K562 (cell line): ENCODE data around the gene TAL1. TPM values are rescaled to one million over a fixed set of nuclear protein-coding genes. Genes with fewer than 3 reads are reported as not detected.

Experiments used
- ELF4 ChIP-seq: fragments of 450-650 bp; formaldehyde crosslinking; IDR thresholded peaks from 2 replicates; pipeline ENCODE4 v1.4.0; 2022; ENCODE audit warnings: missing genetic modification characterization
- ETS2 ChIP-seq: IDR thresholded peaks from 2 replicates; pipeline ENCODE4 v1.6.1; 2016; ENCODE audit warnings: borderline replicate concordance, missing genetic modification characterization, mild to moderate bottlenecking, moderate library complexity, missing compliant biosample characterization; ENCODE audit not compliant: poor library complexity, severe bottlenecking
- GABPA ChIP-seq: fragments of 200-800 bp; sonication (Bioruptor generic); conservative IDR thresholded peaks from 2 replicates; pipeline ENCODE4 v1.6.1; 2016; ENCODE audit warnings: low read depth, missing genetic modification characterization, missing compliant biosample characterization
- GABPB1 ChIP-seq: sonication (generic); formaldehyde crosslinking; IDR thresholded peaks from 2 replicates; pipeline ENCODE4 v1.8.0; 2022; ENCODE audit warnings: mild to moderate bottlenecking, missing genetic modification reagents
- GATAD2A ChIP-seq: fragments of 450-650 bp; IDR thresholded peaks from 2 replicates; pipeline ENCODE4 v1.6.1; 2017
- GTF2E2 ChIP-seq: fragments of 200-800 bp; sonication (Bioruptor generic); IDR thresholded peaks from 2 replicates; pipeline ENCODE4 v1.6.1; 2016; ENCODE audit warnings: missing genetic modification characterization, missing compliant biosample characterization
- JUN ChIP-seq, 2 experiments: sonication (generic) in 1 of 2; formaldehyde crosslinking in 1 of 2; IDR thresholded peaks; 2 replicates each; pipeline versions ENCODE4 v1.6.1 to v1.8.0; 2012 to 2022; ENCODE audit warnings: borderline replicate concordance in 2 of 2, mild to moderate bottlenecking in 2 of 2, improper control_type of control experiment in 1 of 2, low read depth in 1 of 2, low read length in 1 of 2, missing genetic modification reagents in 1 of 2
- KLF13 ChIP-seq: fragments of 450-650 bp; IDR thresholded peaks from 2 replicates; pipeline ENCODE4 v1.6.1; 2016; ENCODE audit warnings: missing genetic modification characterization, low read depth, mild to moderate bottlenecking, missing compliant biosample characterization, moderate library complexity, borderline replicate concordance
- MECOM ChIP-seq: fragments of 250-450 bp; sonication (Bioruptor Pico); IDR thresholded peaks from 2 replicates; pipeline ENCODE4 v1.8.0; 2022; ENCODE audit warnings: inconsistent platforms
- NCOA4 ChIP-seq: fragments of 450-650 bp; IDR thresholded peaks from 2 replicates; pipeline ENCODE4 v1.6.1; 2018; ENCODE audit warnings: mild to moderate bottlenecking; ENCODE audit not compliant: partially characterized antibody
- RHOXF2B ChIP-seq: fragments of 250-450 bp; sonication (Bioruptor Pico); conservative IDR thresholded peaks from 2 replicates; pipeline ENCODE4 v1.5.1; 2021
- SMAD3 ChIP-seq: fragments of 450-650 bp; formaldehyde crosslinking; conservative IDR thresholded peaks from 2 replicates; pipeline ENCODE4 v1.4.0; 2020; ENCODE audit warnings: mild to moderate bottlenecking
- TCFL5 ChIP-seq: fragments of 250-450 bp; sonication (Bioruptor Pico); conservative IDR thresholded peaks from 2 replicates; pipeline ENCODE4 v1.6.1; 2021; ENCODE audit warnings: mild to moderate bottlenecking, moderate library complexity, matching md5 sums
- XRCC3 ChIP-seq: fragments of 450-650 bp; IDR thresholded peaks from 2 replicates; pipeline ENCODE4 v1.6.1; 2017; ENCODE audit warnings: mild to moderate bottlenecking, moderate library complexity
- ZBTB17 ChIP-seq: fragments of 450-650 bp; formaldehyde crosslinking; IDR thresholded peaks from 2 replicates; pipeline ENCODE4 v1.4.0; 2020; ENCODE audit warnings: mild to moderate bottlenecking
- ZEB2 ChIP-seq: fragments of 450-650 bp; IDR thresholded peaks from 2 replicates; pipeline ENCODE4 v1.6.1; 2016
- ZNF232 ChIP-seq: sonication (generic); formaldehyde crosslinking; IDR thresholded peaks from 2 replicates; pipeline ENCODE4 v1.8.0; 2022; ENCODE audit warnings: mild to moderate bottlenecking, missing genetic modification reagents
- ZNF436 ChIP-seq: fragments of 250-450, 450-650 bp; sonication (Bioruptor Pico); formaldehyde crosslinking; IDR thresholded peaks from 2 replicates; pipeline ENCODE4 v1.7.0; 2020; ENCODE audit warnings: mild to moderate bottlenecking
- ZNF699 ChIP-seq: fragments of 250-450 bp; sonication (Bioruptor Pico); IDR thresholded peaks from 2 replicates; pipeline ENCODE4 v1.8.0; 2021; ENCODE audit warnings: mild to moderate bottlenecking, moderate library complexity; ENCODE audit not compliant: insufficient replicate concordance
- ZNF79 ChIP-seq: fragments of 250-450 bp; sonication (Bioruptor Pico); IDR thresholded peaks from 2 replicates; pipeline ENCODE4 v1.4.0; 2020; ENCODE audit warnings: low read depth, mild to moderate bottlenecking, moderate library complexity
- polyA plus RNA-seq, 8 experiments: library from polyadenylated mRNA; depleted of rRNA in 4 of 8; stranded (reverse) in 5 of 8; unstranded in 3 of 8; fragments of >200 nt; fragmentation: Nextera tagmentation in 2 of 8; fragmentation: Illumina TruSeq in 1 of 8; extraction: Ambion mirVana in 2 of 8; extraction: Trizol in 1 of 8; gene quantifications; 2 replicates each; pipeline versions ENCODE4 v1.2.1 to v1.2.3, GENCODE V29; 2011 to 2014; ENCODE audit warnings: inconsistent platforms in 1 of 8, missing spikeins in 1 of 8
- total RNA-seq, 7 experiments: library from RNA; depleted of rRNA in 6 of 7; stranded (reverse); fragments of >200 nt in 6 of 7; fragmentation: Illumina TruSeq in 2 of 7; extraction: Trizol in 2 of 7; gene quantifications; 2 replicates each; pipeline versions ENCODE4 v1.2.1 to v1.2.3, GENCODE V29; 2011 to 2021; ENCODE audit warnings: low replicate concordance in 1 of 7
- TF ChIP-seq, protein P1 (sequence below): fragments of 450-650 bp; IDR thresholded peaks from 2 replicates; pipeline ENCODE4 v1.7.1; 2018; ENCODE audit warnings: mild to moderate bottlenecking, low read depth; ENCODE audit not compliant: partially characterized antibody
- TF ChIP-seq, protein P2 (sequence below): fragments of 250-450 bp; sonication (Bioruptor Pico); IDR thresholded peaks from 2 replicates; pipeline ENCODE4 v1.8.0; 2022; ENCODE audit warnings: moderate library complexity, mild to moderate bottlenecking, inconsistent platforms
- TF ChIP-seq, protein P3 (sequence below): sonication (generic); formaldehyde crosslinking; IDR thresholded peaks from 2 replicates; pipeline ENCODE4 v1.9.0; 2022; ENCODE audit warnings: mild to moderate bottlenecking, missing genetic modification reagents
- TF ChIP-seq, protein P4 (sequence below), 2 experiments: fragments of 450-650 bp; IDR thresholded peaks; 2 replicates each; pipeline ENCODE4 v1.6.1; 2016

The TAL1 gene
- total and polyA plus RNA-seq, 9 of the 15 experiments (the other 6 are each of a cell fraction or from before 2014, with no cell fraction given) = 18.5 to 106 (median 59.7) TPM

DNA sequence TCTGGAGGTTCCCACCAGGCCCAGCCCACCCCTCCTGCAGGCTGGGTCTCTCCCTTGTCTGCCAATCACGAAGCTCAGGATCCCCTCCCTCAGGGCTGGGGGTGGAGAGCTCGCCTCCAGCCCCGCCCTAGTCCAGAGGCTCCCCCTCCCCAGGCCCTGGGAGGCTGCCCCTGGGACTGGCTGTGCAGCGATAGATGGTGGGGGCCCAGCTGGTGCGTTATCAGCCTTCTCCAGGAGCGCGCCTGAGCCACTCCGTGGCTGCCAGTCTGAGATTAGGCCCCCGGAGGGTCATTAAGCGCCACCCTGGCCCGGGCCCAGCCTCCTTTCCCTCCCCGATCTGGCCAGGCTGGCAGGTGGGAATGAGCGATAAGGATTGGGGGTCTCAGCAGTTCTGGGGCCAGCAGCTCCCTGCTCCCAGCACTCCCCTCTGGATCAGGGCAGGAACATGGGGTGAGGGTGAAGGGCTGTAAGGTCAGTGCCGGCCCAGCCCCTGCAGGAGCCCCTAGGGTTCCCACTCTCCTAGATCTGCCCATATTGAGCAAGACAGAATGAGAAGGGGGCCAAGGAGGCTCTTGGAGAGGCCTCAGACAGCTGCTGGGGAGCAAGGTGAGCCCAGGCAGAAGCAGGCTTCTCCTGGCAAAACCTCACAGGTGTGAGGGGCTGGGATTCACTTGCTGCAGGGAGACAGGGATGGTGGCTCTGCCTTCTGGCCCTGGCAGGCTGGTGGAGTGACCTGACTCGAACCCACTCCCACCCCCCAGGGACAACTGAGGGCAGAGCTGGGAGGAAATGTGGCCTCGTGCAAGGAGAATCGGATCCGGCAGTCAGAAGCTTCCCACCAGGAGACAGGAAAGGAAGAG, 50.7 kb downstream of the TAL1 start (continued):
- TF ChIP-seq, protein P1, sequence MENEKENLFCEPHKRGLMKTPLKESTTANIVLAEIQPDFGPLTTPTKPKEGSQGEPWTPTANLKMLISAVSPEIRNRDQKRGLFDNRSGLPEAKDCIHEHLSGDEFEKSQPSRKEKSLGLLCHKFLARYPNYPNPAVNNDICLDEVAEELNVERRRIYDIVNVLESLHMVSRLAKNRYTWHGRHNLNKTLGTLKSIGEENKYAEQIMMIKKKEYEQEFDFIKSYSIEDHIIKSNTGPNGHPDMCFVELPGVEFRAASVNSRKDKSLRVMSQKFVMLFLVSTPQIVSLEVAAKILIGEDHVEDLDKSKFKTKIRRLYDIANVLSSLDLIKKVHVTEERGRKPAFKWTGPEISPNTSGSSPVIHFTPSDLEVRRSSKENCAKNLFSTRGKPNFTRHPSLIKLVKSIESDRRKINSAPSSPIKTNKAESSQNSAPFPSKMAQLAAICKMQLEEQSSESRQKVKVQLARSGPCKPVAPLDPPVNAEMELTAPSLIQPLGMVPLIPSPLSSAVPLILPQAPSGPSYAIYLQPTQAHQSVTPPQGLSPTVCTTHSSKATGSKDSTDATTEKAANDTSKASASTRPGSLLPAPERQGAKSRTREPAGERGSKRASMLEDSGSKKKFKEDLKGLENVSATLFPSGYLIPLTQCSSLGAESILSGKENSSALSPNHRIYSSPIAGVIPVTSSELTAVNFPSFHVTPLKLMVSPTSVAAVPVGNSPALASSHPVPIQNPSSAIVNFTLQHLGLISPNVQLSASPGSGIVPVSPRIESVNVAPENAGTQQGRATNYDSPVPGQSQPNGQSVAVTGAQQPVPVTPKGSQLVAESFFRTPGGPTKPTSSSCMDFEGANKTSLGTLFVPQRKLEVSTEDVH = no peak
- TF ChIP-seq MECOM (CRISPR knock-in tag) (peak; percentile 85), GABPB1 (peak; percentile 69; the same call in 1 of the 2 replicates), TCFL5 (CRISPR knock-in tag) (peak; percentile 84), JUN (IDR thresholded peaks at IDR 0.05; ENCODE audit: borderline replicate concordance, low read depth, low read length) (peak; percentile 83), JUN (CRISPR knock-in tag; IDR thresholded peaks at IDR 0.05; ENCODE audit: borderline replicate concordance) (peak; percentile 1; the same call in 1 of the 2 replicates), SMAD3 (CRISPR knock-in tag) (peak; percentile 99), GTF2E2 (tag) (peak; percentile 86), GABPA (tag) (peak; percentile 54; the same call in 1 of the 2 replicates), ETS2 (tag) (no peak), ZBTB17 (CRISPR knock-in tag) (peak; percentile 95), RHOXF2B (no peak), GATAD2A (peak; percentile 98), ZNF699 (CRISPR knock-in tag) (peak; percentile 20), ELF4 (CRISPR knock-in tag) (peak; percentile 100), NCOA4 (peak; percentile 100), ZNF79 (peak; percentile 82), XRCC3 (no peak), KLF13 (tag) (peak; percentile 85; the same call in 1 of the 2 replicates), ZEB2 (peak; percentile 58), ZNF436 (no peak), ZNF232 (no peak)
- TF ChIP-seq, protein P2, sequence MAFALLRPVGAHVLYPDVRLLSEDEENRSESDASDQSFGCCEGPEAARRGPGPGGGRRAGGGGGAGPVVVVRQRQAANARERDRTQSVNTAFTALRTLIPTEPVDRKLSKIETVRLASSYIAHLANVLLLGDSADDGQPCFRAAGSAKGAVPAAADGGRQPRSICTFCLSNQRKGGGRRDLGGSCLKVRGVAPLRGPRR (CRISPR knock-in tag) = peak; percentile 81; the same call in 1 of the 2 replicates
- TF ChIP-seq, protein P3, sequence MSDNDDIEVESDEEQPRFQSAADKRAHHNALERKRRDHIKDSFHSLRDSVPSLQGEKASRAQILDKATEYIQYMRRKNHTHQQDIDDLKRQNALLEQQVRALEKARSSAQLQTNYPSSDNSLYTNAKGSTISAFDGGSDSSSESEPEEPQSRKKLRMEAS (CRISPR knock-in tag) = no peak
- TF ChIP-seq, protein P4, sequence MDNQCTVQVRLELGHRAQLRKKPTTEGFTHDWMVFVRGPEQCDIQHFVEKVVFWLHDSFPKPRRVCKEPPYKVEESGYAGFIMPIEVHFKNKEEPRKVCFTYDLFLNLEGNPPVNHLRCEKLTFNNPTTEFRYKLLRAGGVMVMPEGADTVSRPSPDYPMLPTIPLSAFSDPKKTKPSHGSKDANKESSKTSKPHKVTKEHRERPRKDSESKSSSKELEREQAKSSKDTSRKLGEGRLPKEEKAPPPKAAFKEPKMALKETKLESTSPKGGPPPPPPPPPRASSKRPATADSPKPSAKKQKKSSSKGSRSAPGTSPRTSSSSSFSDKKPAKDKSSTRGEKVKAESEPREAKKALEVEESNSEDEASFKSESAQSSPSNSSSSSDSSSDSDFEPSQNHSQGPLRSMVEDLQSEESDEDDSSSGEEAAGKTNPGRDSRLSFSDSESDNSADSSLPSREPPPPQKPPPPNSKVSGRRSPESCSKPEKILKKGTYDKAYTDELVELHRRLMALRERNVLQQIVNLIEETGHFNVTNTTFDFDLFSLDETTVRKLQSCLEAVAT (IDR thresholded peaks at IDR 0.05) = peak; percentile 37 to 49; a peak in 3 of 4 replicates
